MM.1S (cell line): Measurements from ENCODE around the gene ZNF853.

Experiments used
- EZH2phosphoT487 ChIP-seq: fragments of 300-600 bp; sonication (generic); IDR thresholded peaks from 2 replicates; pipeline ENCODE4 v1.6.1; 2018; ENCODE audit warnings: antibody characterized with exemption, low read length
- TF ChIP-seq, protein P1 (sequence below): fragments of 300-600 bp; sonication (generic); IDR thresholded peaks from 2 replicates; pipeline ENCODE4 v1.5.1; 2016; ENCODE audit warnings: antibody characterized with exemption, low read length, mixed read lengths

DNA sequence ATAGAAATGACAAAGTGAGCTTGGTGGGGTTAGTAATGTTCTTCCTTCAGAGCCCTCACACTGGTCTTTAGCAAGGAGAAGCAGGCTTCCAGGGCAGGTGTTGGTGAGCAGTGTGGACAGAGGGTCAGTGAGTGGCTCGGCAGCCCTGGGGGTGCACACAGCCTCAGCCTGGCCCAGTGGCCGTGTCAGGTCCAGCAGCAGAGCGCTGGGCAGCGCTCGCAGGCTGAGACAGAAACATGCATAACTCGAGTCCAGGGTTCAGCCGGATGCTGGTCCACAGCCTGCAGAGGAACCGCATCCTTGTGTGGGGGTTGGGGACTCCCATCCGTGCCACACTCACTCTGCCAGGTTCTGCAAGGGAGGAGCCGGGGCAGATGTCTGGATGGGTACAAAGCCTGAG, 11.0 kb upstream of the ZNF853 start:
- TF ChIP-seq, protein P1, sequence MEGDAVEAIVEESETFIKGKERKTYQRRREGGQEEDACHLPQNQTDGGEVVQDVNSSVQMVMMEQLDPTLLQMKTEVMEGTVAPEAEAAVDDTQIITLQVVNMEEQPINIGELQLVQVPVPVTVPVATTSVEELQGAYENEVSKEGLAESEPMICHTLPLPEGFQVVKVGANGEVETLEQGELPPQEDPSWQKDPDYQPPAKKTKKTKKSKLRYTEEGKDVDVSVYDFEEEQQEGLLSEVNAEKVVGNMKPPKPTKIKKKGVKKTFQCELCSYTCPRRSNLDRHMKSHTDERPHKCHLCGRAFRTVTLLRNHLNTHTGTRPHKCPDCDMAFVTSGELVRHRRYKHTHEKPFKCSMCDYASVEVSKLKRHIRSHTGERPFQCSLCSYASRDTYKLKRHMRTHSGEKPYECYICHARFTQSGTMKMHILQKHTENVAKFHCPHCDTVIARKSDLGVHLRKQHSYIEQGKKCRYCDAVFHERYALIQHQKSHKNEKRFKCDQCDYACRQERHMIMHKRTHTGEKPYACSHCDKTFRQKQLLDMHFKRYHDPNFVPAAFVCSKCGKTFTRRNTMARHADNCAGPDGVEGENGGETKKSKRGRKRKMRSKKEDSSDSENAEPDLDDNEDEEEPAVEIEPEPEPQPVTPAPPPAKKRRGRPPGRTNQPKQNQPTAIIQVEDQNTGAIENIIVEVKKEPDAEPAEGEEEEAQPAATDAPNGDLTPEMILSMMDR = no peak
- TF ChIP-seq EZH2phosphoT487 = no peak
